ENCODE measurements around the gene NPTX1.

NPTX1 gene

GRCh38 chr17:80503921-80504320, 27.5 kb upstream of the NPTX1 start:
- no peak for DNase-seq

GRCh38 chr17:80503031-80503430, 26.6 kb upstream of the NPTX1 start:
- DNase-seq: no peak

- no peak for DNase-seq
These were observed 26.1 kb upstream of the NPTX1 start for GRCh38 chr17:80502578-80502877.

- no peak for DNase-seq
These were observed 25.6 kb upstream of the NPTX1 start for GRCh38 chr17:80501741-80502577.

- DNase-seq: no peak
These were observed 23.7 kb upstream of the NPTX1 start for GRCh38 chr17:80499961-80500665.

GRCh38 chr17:80499560-80499959, 23.2 kb upstream of the NPTX1 start:
- no peak for DNase-seq

- DNase-seq: no peak
These were observed 22.6 kb upstream of the NPTX1 start for GRCh38 chr17:80498920-80499410.

- no peak for DNase-seq
These were observed 22.0 kb upstream of the NPTX1 start for GRCh38 chr17:80498242-80498919.

- no peak for DNase-seq
These were observed 21.4 kb upstream of the NPTX1 start for GRCh38 chr17:80497726-80498241.

GRCh38 chr17:80494547-80494946, 18.1 kb upstream of the NPTX1 start:
- no peak for DNase-seq

GRCh38 chr17:80492343-80493136, 16.1 kb upstream of the NPTX1 start:
- DNase-seq: no peak

GRCh38 chr17:80491478-80492342, 15.3 kb upstream of the NPTX1 start:
- no peak for DNase-seq

- no peak for DNase-seq
These were observed 11.1 kb upstream of the NPTX1 start for GRCh38 chr17:80487511-80487910.

GRCh38 chr17:80486692-80487091, 10.3 kb upstream of the NPTX1 start:
- no peak for DNase-seq

GRCh38 chr17:80485846-80486245, 9.4 kb upstream of the NPTX1 start:
- DNase-seq: no peak

GRCh38 chr17:80482555-80483308, 6.3 kb upstream of the NPTX1 start:
- DNase-seq: no peak

- no peak for DNase-seq
These were observed 5.6 kb upstream of the NPTX1 start for GRCh38 chr17:80482058-80482318.

- DNase-seq: no peak
These were observed 5.1 kb upstream of the NPTX1 start for GRCh38 chr17:80481284-80482057.

GRCh38 chr17:80480248-80480647, 3.8 kb upstream of the NPTX1 start:
- DNase-seq: no peak

- no peak for DNase-seq
These were observed 2.8 kb upstream of the NPTX1 start for GRCh38 chr17:80479246-80479566.
